Smooth muscle cell (in vitro differentiated cells): ENCODE measurements around the gene THEMIS2. TPM values are rescaled to one million over a fixed set of nuclear protein-coding genes. Genes with fewer than 3 reads are reported as not detected.

Source experiments
- DNase-seq: peaks from one replicate; lab custom pipeline; 2025; ENCODE audit not compliant: unreplicated experiment; lab: John Stamatoyannopoulos, UW
- H2AFZ ChIP-seq: fragments of 200-600 bp; sonication (generic); 2 replicates; pipeline ENCODE4 v1.6.0; 2016; ENCODE audit warnings: antibody characterized with exemption, low read depth, mild to moderate bottlenecking
- H3F3A ChIP-seq: fragments of 200-600 bp; sonication (generic); 2 replicates; pipeline ENCODE4 v1.6.0; 2017; ENCODE audit warnings: antibody characterized with exemption, low read depth
- H3K27ac ChIP-seq: fragments of 200-600 bp; sonication (generic); 2 replicates; pipeline ENCODE4 v1.5.1; 2016; ENCODE audit warnings: low read depth, mild to moderate bottlenecking
- H3K27me3 ChIP-seq: fragments of 200-600 bp; sonication (generic); 2 replicates; pipeline ENCODE4 v1.6.1; 2016; ENCODE audit warnings: low read depth, mild to moderate bottlenecking
- H3K36me3 ChIP-seq: fragments of 200-600 bp; sonication (generic); 2 replicates; pipeline ENCODE4 v1.5.1; 2016; ENCODE audit warnings: low read depth
- H3K4me1 ChIP-seq: fragments of 200-600 bp; sonication (generic); 2 replicates; pipeline ENCODE4 v1.5.1; 2016; ENCODE audit warnings: low read depth
- H3K4me2 ChIP-seq: fragments of 200-600 bp; sonication (generic); 2 replicates; pipeline ENCODE4 v1.6.0; 2016; ENCODE audit warnings: mild to moderate bottlenecking
- H3K4me3 ChIP-seq: fragments of 200-600 bp; sonication (generic); 2 replicates; pipeline ENCODE4 v1.5.1; 2016; ENCODE audit warnings: mild to moderate bottlenecking
- H3K79me2 ChIP-seq: fragments of 200-600 bp; sonication (generic); 2 replicates; pipeline ENCODE4 v1.6.0; 2016; ENCODE audit warnings: low read depth, mild to moderate bottlenecking
- H3K9ac ChIP-seq: fragments of 200-600 bp; sonication (generic); 2 replicates; pipeline ENCODE4 v1.6.0; 2016; ENCODE audit warnings: low read depth
- H3K9me3 ChIP-seq: fragments of 200-600 bp; sonication (generic); replicated peaks from 2 replicates; pipeline ENCODE4 v1.5.1; 2016; ENCODE audit warnings: low read depth
- H4K20me1 ChIP-seq: fragments of 200-600 bp; sonication (generic); 2 replicates; pipeline ENCODE4 v1.6.0; 2016; ENCODE audit warnings: low read depth
- WGBS: methylation state at CpG from one replicate; pipeline ENCODE4 v1.1.7; 2016; ENCODE audit warnings: low lambda C conversion rate; 5-methylcytosine and 5-hydroxymethylcytosine counted together
- polyA plus RNA-seq: library from polyadenylated mRNA; unstranded; fragments of >200 nt; fragmentation: Nextera tagmentation; extraction: Ambion mirVana; gene quantifications from 2 replicates; pipeline ENCODE4 v1.2.1, GENCODE V29; 2016
- total RNA-seq: library from RNA; depleted of rRNA; stranded (reverse); fragments of >200 nt; gene quantifications from 2 replicates; pipeline ENCODE4 v1.2.3, GENCODE V29; 2014
- TF ChIP-seq, protein P1 (sequence below): fragments of 200-600 bp; sonication (generic); IDR thresholded peaks from 2 replicates; pipeline ENCODE4 v1.5.1; 2017; ENCODE audit warnings: borderline replicate concordance, mild to moderate bottlenecking, antibody characterized with exemption; ENCODE audit not compliant: insufficient read depth, poor library complexity, severe bottlenecking

The THEMIS2 gene
- total and polyA plus RNA-seq, 2 experiments from 2014 or later, result 1.6 to 4.6 TPM

DNA sequence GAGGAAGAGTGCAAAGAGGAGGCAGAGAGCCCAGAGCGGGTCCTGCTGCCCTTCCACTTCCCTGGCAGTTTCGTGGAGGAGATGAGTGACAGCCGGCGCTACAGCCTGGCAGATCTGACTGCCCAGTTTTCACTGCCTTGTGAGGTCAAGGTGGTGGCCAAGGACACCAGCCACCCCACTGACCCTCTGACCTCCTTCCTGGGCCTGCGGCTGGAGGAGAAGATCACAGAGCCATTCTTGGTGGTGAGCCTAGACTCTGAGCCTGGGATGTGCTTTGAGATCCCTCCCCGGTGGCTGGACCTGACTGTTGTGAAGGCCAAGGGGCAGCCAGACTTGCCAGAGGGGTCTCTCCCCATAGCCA lies 10.2 kb downstream of the THEMIS2 start:
- no peaks in the 10 kb centered on the region for H3K79me2 ChIP-seq
- no peaks in the 10 kb centered on the region for H4K20me1 ChIP-seq
- DNase-seq, result no peak
- H3F3A ChIP-seq, result no peaks in the 10 kb centered on the region
- no peak overlapping the region for H3K4me2 ChIP-seq
- H3K9ac ChIP-seq, result no peak overlapping the region
- H2AFZ ChIP-seq, result no peak overlapping the region
- H3K36me3 ChIP-seq, result no peaks in the 10 kb centered on the region
- H3K4me1 ChIP-seq, result no peaks in the 10 kb centered on the region
- H3K4me3 ChIP-seq, result no peak overlapping the region
- no peaks in the 10 kb centered on the region for H3K27me3 ChIP-seq
- WGBS, result 100% methylated on average over 6 of the region's 6 CpGs
- H3K27ac ChIP-seq, result no peak overlapping the region
- TF ChIP-seq, protein P1, sequence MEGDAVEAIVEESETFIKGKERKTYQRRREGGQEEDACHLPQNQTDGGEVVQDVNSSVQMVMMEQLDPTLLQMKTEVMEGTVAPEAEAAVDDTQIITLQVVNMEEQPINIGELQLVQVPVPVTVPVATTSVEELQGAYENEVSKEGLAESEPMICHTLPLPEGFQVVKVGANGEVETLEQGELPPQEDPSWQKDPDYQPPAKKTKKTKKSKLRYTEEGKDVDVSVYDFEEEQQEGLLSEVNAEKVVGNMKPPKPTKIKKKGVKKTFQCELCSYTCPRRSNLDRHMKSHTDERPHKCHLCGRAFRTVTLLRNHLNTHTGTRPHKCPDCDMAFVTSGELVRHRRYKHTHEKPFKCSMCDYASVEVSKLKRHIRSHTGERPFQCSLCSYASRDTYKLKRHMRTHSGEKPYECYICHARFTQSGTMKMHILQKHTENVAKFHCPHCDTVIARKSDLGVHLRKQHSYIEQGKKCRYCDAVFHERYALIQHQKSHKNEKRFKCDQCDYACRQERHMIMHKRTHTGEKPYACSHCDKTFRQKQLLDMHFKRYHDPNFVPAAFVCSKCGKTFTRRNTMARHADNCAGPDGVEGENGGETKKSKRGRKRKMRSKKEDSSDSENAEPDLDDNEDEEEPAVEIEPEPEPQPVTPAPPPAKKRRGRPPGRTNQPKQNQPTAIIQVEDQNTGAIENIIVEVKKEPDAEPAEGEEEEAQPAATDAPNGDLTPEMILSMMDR, result no peak
- no peaks in the 10 kb centered on the region for H3K9me3 ChIP-seq

DNA sequence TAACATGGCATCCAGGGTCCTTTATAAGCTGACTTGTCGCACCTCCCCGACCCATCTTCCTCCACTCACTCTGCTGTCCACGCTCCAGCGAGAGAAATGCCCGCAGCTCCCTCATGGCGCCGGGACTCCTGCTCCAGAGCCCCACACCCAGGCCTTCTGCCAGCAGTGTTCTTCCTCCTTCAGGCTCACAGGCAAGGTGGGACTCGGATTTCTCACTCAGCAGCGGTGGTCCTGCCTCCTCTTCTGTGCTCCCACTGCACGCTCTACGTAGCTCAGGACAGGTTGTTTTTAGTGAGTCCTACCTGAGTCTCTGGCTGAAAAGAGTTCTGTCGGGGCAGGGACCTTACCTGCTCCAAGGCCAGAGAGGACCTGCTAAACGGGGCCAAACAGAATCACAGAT lies 11.2 kb downstream of the THEMIS2 start:
- WGBS, result 93% methylated on average over 13 of the region's 13 CpGs
- no peaks in the 10 kb centered on the region for H3K27me3 ChIP-seq
- TF ChIP-seq, protein P1, result no peak

DNA sequence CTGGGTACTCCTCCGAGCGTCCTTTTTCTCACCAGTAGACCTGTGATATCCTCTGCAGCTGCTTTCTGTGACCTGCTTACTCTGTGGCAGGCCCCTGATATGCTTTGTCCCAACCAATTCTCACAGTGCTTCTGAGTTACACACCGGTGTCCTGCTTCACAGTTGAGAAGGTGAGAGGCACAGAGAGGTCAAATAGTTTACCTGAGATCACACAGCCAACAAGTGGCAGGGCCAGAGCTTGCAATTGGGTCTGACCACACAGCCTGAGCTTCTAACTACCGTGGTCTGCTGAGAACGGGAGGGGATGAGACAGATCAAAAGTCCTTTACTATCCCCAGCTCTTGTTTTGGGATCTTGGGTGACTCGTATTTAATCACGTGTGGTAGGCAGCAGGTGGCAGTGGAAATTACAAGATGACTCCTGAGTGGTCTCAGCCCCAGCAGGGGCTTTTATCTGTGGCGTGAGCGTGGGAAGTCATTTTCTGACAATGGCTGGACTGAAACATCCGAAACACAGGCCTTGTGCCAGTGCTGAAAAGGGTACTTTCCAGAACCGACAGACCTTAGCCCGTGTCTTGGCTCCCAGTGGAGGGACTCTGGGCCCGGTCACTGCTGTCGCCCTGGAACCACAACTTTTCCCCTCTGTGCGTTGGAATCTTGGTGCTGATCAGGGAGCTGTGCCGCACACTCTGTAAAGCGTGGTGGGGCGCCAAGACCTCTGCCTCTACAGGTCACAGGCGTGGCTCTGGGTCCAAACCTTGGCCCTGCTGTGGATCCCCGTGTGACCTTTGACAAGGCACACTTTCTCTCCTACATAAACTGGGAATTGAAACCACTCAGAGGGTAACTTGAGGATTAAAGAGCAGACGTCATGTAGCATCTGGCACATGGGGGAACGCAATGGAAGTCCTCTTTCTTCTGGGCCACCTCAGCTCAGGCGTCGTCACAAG lies 11.9 kb downstream of the THEMIS2 start:
- 93% methylated on average over 24 of the region's 24 CpGs for whole genome bisulfite sequencing
- Histone ChIP-seq H3K27ac (no peak overlapping the region), H3K79me2 (no peaks in the 10 kb centered on the region), H2AFZ (no peak overlapping the region), H3K36me3 (no peaks in the 10 kb centered on the region), H3K27me3 (no peaks in the 10 kb centered on the region), H3K4me1 (no peaks in the 10 kb centered on the region), H3K4me3 (no peak overlapping the region), H3K9me3 (no peaks in the 10 kb centered on the region), H4K20me1 (no peaks in the 10 kb centered on the region), H3K9ac (no peak overlapping the region), H3K4me2 (no peak overlapping the region), H3F3A (no peaks in the 10 kb centered on the region)
- DNase-seq, result no peak
- TF ChIP-seq, protein P1, result no peak

More for the DNA sequence above, 11.2 kb downstream of the THEMIS2 start:
- Histone ChIP-seq H4K20me1 (no peaks in the 10 kb centered on the region), H3K4me3 (no peak overlapping the region), H3K4me2 (no peak overlapping the region), H3K9me3 (no peaks in the 10 kb centered on the region), H3K4me1 (no peaks in the 10 kb centered on the region), H3K27ac (no peak overlapping the region), H3K79me2 (no peaks in the 10 kb centered on the region), H3F3A (no peaks in the 10 kb centered on the region), H3K36me3 (no peaks in the 10 kb centered on the region), H3K9ac (no peak overlapping the region), H2AFZ (no peak overlapping the region)
- no peak for DNase-seq
